Pancreas (tissue), 10 donors: ENCODE results near the gene CDC42SE2. TPM values are rescaled to one million over a fixed set of nuclear protein-coding genes. Genes with fewer than 3 reads are reported as not detected.
"Not testable (repeated sequence)": the region's sequence is repeated elsewhere in the genome, so short reads cannot be mapped to it uniquely, and the experiment has no call there.

Experiments
- ATAC-seq, 4 donors: fragments of 200-7000 bp; cut with Tn5 transposase; one replicate each; pipeline versions ENCODE4 v1.8.0 to v1.9.1; 2020; ENCODE audit warnings: mild to moderate bottlenecking in 4 of 4, moderate library complexity in 4 of 4
- DNase-seq, 6 donors: peaks; one replicate each; pipeline ENCODE4 v3.0.0-alpha.2; 2020
- FAIRE-seq: peaks from 2 replicates; lab custom pipeline; 2012; peaks lifted over from hg19 to GRCh38; lab: Jason Lieb, UNC
- H3K27ac ChIP-seq, 4 donors: fragments of 200-600 bp; sonication (generic); 1 replicate in 3 of 4; 2 replicates in 1 of 4; pipeline versions ENCODE4 v1.5.0 to v1.8.0; 2020
- H3K27me3 ChIP-seq, 4 donors: fragments of 200-600 bp; one replicate each; pipeline ENCODE4 v1.8.0; 2021
- H3K36me3 ChIP-seq, 3 donors: fragments of 200-600 bp; sonication (generic) in 1 of 3; one replicate each; pipeline versions ENCODE4 v1.5.0 to v1.8.0; 2020 to 2021
- H3K4me1 ChIP-seq, 3 donors: fragments of 200-600 bp; one replicate each; pipeline ENCODE4 v1.8.0; 2021
- H3K4me3 ChIP-seq, 4 donors: fragments of 200-600 bp; sonication (generic) in 2 of 4; one replicate each; pipeline versions ENCODE4 v1.5.0 to v1.8.0; 2020 to 2021
- H3K9me3 ChIP-seq, 4 donors: fragments of 200-600 bp; one replicate each; pipeline ENCODE4 v1.8.0; 2021
- CTCF ChIP-seq, 4 donors: fragments of 200-600 bp; sonication (generic) in 3 of 4; IDR thresholded peaks; one replicate each; pipeline versions ENCODE4 v1.5.0 to v1.8.0; 2021; ENCODE audit warnings: antibody characterized with exemption in 4 of 4
- WGBS, 2 donors: extraction: QIAGEN DNeasy Blood & Tissue Kit; methylation state at CpG; one replicate each; pipeline ENCODE4 v1.1.7; 2013; 5-methylcytosine and 5-hydroxymethylcytosine counted together
- intact Hi-C, 3 donors: fragments of 100-400 bp; cut with DNase I; formaldehyde crosslinking; loops; one replicate each; pipeline versions ENCODE4 v1.11.1 to v1.14.2; 2022
- polyA plus RNA-seq, 2 donors: library from polyadenylated mRNA; stranded (reverse); fragments of 200-250 nt; gene quantifications; one replicate each; pipeline ENCODE4 v1.2.3, GENCODE V29; 2013
- total RNA-seq, 6 donors: library from RNA; stranded (reverse); fragmentation: NEBNext Ultra II Directional in 4 of 6; extraction: Animal tissue kit (Norgen Biotek cat#: 25700) in 4 of 6; gene quantifications; one replicate each; pipeline versions ENCODE4 v1.2.1 to v1.2.4, GENCODE V29; 2021 to 2023
- donor health status: healthy with polysubstance abuse.
- donor health status: DM: no; HTN: no; CAD: no; lungs with moderate emphysema.
- donor health status: DM: no; HTN: no; CAD: no.
- donor health status: control.
- donor health status: control.
- donor health status: Bipolar disorder and iron deficiency.
- donor health status: DM: yes; HTN: yes; CAD: no.
- donor health status: DM: no; HTN: no; CAD: no.
- donor health status: DM: no; HTN: no; CAD: no.
- donor health status: DM: yes; HTN: yes; CAD: no.

Gene CDC42SE2
- total and polyA plus RNA-seq, 8 donors = 10.7 to 30.5 (median 20.3) TPM

DNA sequence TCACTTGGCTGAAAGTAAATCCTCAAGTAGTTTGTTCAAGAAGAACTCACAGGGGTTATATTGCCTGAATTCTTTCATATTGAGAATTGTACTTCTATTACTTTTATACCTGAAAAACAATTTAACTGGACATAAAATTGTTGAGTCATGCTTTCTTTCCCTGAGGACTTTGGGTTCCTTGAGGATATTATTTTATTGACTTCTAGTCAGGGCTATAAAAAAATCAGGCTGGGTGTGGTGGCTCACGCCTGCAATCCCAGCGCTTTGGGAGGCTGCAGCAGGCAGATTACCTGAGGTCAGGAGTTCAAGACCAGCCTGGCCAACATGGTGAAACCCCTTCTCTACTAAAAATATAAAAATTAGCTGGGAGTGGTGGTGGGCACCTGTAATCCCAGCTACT is 17.9 kb upstream of the CDC42SE2 start:
- no peak for ATAC-seq

GRCh38 chr5:131246504-131246903 is 17.3 kb upstream of the CDC42SE2 start:
- no peaks in the 10 kb centered on the region for H3K36me3 ChIP-seq
- intact Hi-C loops = no loop called here
- ATAC-seq (no peak), FAIRE-seq (no peak), DNase-seq (no peak)
- no peak for TF ChIP-seq CTCF (IDR thresholded peaks at IDR 0.05)
- H3K9me3 ChIP-seq = no peaks in the 10 kb centered on the region
- no peaks in the 10 kb centered on the region for H3K4me1 ChIP-seq
- 80 to 93% methylated on average over 4 of the region's 4 CpGs for WGBS, 2 donors
- no peak overlapping the region for H3K4me3 ChIP-seq
- H3K27me3 ChIP-seq = no peaks in the 10 kb centered on the region
- H3K27ac ChIP-seq = no peak overlapping the region

More for the DNA sequence above, 17.9 kb upstream of the CDC42SE2 start:
- Histone ChIP-seq H3K27ac (no peak overlapping the region), H3K27me3 (no peaks in the 10 kb centered on the region), H3K4me1 (no peaks in the 10 kb centered on the region), H3K9me3 (no peaks in the 10 kb centered on the region), H3K36me3 (no peaks in the 10 kb centered on the region), H3K4me3 (no peak overlapping the region)
- WGBS, 2 donors = 96 to 98% methylated on average over 2 of the region's 2 CpGs
- FAIRE-seq (peak; percentile 9), DNase-seq (no peak)
- TF ChIP-seq CTCF (IDR thresholded peaks at IDR 0.05) = no peak
- intact Hi-C loops = no loop called here

DNA sequence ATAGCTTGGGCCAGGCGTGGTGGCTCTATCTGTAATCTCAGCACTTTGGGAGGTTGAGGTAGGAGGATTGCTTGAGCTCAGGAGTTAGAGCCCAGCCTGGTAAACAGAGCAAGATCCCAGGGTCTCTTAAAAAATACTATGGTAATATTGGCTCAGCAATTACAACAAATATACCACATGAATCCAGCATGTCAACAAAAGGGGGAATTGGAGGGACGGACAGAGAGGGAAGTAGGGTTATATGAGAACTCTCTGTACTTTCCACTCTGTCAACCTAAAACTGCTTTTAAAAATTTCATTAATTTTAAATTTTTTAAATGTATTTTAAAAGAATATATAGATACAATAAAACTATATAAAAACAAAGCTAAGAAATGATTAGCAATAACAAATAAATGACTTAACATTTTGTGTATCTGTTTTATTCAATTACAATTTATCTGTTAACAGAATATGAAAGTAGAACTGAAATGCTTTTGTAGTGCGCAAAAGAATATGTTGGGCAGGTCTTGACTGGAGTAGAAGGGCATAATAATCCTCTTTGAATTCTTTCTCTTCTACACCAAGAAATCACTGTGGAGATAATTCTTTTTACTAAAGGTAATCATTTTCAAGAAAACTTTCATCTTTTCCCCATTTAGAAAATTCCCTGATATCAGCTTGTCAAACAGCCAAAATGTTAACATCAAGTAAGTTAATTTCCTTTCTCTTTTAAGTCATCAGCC is 12.9 kb upstream of the CDC42SE2 start:
- H3K27ac ChIP-seq = no peak overlapping the region
- H3K4me1 ChIP-seq = no peaks in the 10 kb centered on the region
- H3K9me3 ChIP-seq = no peaks in the 10 kb centered on the region
- no peak for FAIRE-seq
- no peaks in the 10 kb centered on the region for H3K27me3 ChIP-seq
- 88 to 97% methylated on average over 3 of the region's 3 CpGs for WGBS, 2 donors
- H3K36me3 ChIP-seq = no peaks in the 10 kb centered on the region
- no peak for TF ChIP-seq CTCF (IDR thresholded peaks at IDR 0.05)
- no peak for ATAC-seq
- DNase-seq = no peak
- H3K4me3 ChIP-seq = no peak overlapping the region
- intact Hi-C loops = loop anchor here in 1 of 3 donors (10.0 kb wide), 1 partner anchor 86 kb away; the partner anchor contains the start of gene HINT1

- WGBS, 2 donors = 71 to 83% methylated on average over 6 of the region's 6 CpGs
- intact Hi-C loops = loop anchor here in 1 of 3 donors (10.0 kb wide), 1 partner anchor 88 kb away; the partner anchor contains the start of gene HINT1
- no peak overlapping the region for H3K4me3 ChIP-seq
Observed at GRCh38 chr5:131252824-131253171, 11.1 kb upstream of the CDC42SE2 start.

GRCh38 chr5:131254025-131254424 is 9.8 kb upstream of the CDC42SE2 start:
- FAIRE-seq = not testable (repeated sequence)

More at GRCh38 chr5:131252824-131253171, 11.1 kb upstream of the CDC42SE2 start:
- Histone ChIP-seq H3K27me3 (no peaks in the 10 kb centered on the region), H3K27ac (peak overlapping the region in 2 of 4 donors; percentile 2 to 39), H3K36me3 (no peaks in the 10 kb centered on the region), H3K9me3 (no peaks in the 10 kb centered on the region), H3K4me1 (no peaks in the 10 kb centered on the region)
- FAIRE-seq (no peak), DNase-seq (peak in 1 of 6 donors; percentile 46), ATAC-seq (peak in 3 of 4 donors; percentile 56 to 86 (median 82))
- no peak for TF ChIP-seq CTCF (IDR thresholded peaks at IDR 0.05)

More at GRCh38 chr5:131254025-131254424, 9.8 kb upstream of the CDC42SE2 start:
- not testable (repeated sequence) for H3K4me1 ChIP-seq, H3K27ac ChIP-seq, H3K36me3 ChIP-seq, H3K9me3 ChIP-seq, H3K27me3 ChIP-seq, DNase-seq, H3K4me3 ChIP-seq, ATAC-seq
- 84 to 87% methylated on average over 10 of the region's 10 CpGs for WGBS, 2 donors
- intact Hi-C loops = loop anchor here in 1 of 3 donors (10.0 kb wide), 1 partner anchor 89 kb away; the partner anchor contains the start of gene HINT1
